Adrenal gland (tissue), 5 donors: ENCODE measurements around the gene ANKRD11.

ENCODE experiments used
- POLR2A ChIP-seq, 2 donors: fragments of 450-650 bp; IDR thresholded peaks; one replicate each; pipeline ENCODE4 v1.6.1; 2017; ENCODE audit warnings: antibody characterized with exemption in 2 of 2, mild to moderate bottlenecking in 2 of 2, moderate library complexity in 1 of 2
- TF ChIP-seq, protein P1 (sequence below), 6 experiments: fragments of 450-650 bp in 4 of 6; fragments of 200-600 bp in 2 of 6; sonication (generic) in 1 of 6; IDR thresholded peaks; 1 replicate in 5 of 6; 2 replicates in 1 of 6; pipeline versions ENCODE4 v1.5.1 to v1.8.0; 2016 to 2021; ENCODE audit warnings: antibody characterized with exemption in 6 of 6, mild to moderate bottlenecking in 2 of 6, moderate library complexity in 1 of 6
- donor health status: DM: no; HTN: no; CAD: no.

DNA sequence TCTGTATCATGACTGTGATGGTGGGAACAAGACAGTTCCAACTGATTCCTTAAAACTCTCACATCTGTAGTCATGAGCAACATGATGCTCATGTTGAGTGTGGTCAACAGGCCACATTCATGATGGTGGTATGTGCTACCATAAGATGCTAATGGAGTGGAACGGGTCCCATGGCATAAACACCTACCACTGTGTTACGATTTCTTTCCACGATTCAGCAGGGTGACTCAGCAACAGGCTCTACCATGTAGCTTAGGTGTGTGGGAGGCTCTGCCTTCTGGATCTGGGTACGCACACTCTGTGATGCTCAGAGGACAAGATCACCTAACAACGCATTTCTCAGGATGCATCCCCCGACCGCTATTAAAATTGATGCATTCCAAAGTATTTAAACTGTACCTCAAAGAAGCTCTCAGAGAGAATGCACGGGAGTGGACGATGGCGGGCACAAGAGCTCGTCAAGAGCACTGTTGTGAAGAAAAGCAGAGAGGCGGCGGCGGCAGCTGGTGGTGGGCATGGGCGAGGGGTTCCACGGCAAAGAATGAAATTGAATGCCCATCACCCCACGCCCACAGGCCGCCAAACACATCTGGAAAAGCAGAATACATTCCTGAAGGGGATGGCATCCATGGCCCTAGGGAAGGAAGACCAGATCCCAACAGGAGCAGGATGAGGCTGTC, 139.5 kb downstream of the ANKRD11 start:
- TF ChIP-seq, protein P1, sequence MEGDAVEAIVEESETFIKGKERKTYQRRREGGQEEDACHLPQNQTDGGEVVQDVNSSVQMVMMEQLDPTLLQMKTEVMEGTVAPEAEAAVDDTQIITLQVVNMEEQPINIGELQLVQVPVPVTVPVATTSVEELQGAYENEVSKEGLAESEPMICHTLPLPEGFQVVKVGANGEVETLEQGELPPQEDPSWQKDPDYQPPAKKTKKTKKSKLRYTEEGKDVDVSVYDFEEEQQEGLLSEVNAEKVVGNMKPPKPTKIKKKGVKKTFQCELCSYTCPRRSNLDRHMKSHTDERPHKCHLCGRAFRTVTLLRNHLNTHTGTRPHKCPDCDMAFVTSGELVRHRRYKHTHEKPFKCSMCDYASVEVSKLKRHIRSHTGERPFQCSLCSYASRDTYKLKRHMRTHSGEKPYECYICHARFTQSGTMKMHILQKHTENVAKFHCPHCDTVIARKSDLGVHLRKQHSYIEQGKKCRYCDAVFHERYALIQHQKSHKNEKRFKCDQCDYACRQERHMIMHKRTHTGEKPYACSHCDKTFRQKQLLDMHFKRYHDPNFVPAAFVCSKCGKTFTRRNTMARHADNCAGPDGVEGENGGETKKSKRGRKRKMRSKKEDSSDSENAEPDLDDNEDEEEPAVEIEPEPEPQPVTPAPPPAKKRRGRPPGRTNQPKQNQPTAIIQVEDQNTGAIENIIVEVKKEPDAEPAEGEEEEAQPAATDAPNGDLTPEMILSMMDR (IDR thresholded peaks at IDR 0.05): no peak
- no peak for TF ChIP-seq POLR2A (IDR thresholded peaks at IDR 0.05)
